Uterus (tissue), 4 donors: ENCODE data around the gene WDR72. TPM values are rescaled to one million over a fixed set of nuclear protein-coding genes. Genes with fewer than 3 reads are reported as not detected.

ENCODE experiments used
- DNase-seq, 2 donors: peaks; one replicate each; pipeline ENCODE4 v3.0.0-alpha.2; 2019 to 2020
- H3K27ac ChIP-seq, 2 donors: fragments of 200-600 bp; sonication (generic); 1 replicate in 1 of 2; 2 replicates in 1 of 2; pipeline ENCODE4 v1.5.1; 2016 to 2018
- H3K27me3 ChIP-seq, 2 donors: fragments of 200-600 bp; sonication (generic); one replicate each; pipeline ENCODE4 v1.5.1; 2018 to 2019; ENCODE audit warnings: control low read depth in 1 of 2
- H3K36me3 ChIP-seq, 2 donors: fragments of 200-600 bp; sonication (generic); one replicate each; pipeline ENCODE4 v1.5.1; 2019; ENCODE audit warnings: control low read depth in 1 of 2
- H3K4me1 ChIP-seq, 2 donors: fragments of 200-600 bp; sonication (generic); one replicate each; pipeline ENCODE4 v1.5.1; 2018 to 2019; ENCODE audit warnings: control low read depth in 1 of 2
- H3K4me3 ChIP-seq, 2 donors: fragments of 200-600 bp; sonication (generic); 1 replicate in 1 of 2; 2 replicates in 1 of 2; pipeline ENCODE4 v1.5.1; 2018 to 2019; ENCODE audit warnings: mild to moderate bottlenecking in 1 of 2
- H3K9me3 ChIP-seq, 2 donors: fragments of 200-600 bp; sonication (generic); one replicate each; pipeline ENCODE4 v1.5.1; 2019; ENCODE audit warnings: control low read depth in 1 of 2
- CTCF ChIP-seq, 4 experiments: fragments of 200-600 bp in 2 of 4; fragments of 450-650 bp in 2 of 4; sonication (generic) in 2 of 4; IDR thresholded peaks; one replicate each; pipeline ENCODE4 v1.5.1; 2016 to 2019; ENCODE audit warnings: antibody characterized with exemption in 4 of 4, mild to moderate bottlenecking in 2 of 4, moderate library complexity in 1 of 4
- POLR2A ChIP-seq, 2 donors: fragments of 450-650 bp; IDR thresholded peaks; one replicate each; pipeline ENCODE4 v1.6.1; 2016; ENCODE audit warnings: antibody characterized with exemption in 2 of 2, mild to moderate bottlenecking in 1 of 2, moderate library complexity in 1 of 2
- intact Hi-C: fragments of 100-400 bp; cut with DNase I; formaldehyde crosslinking; loops from one replicate; pipeline ENCODE4 v1.15.1; 2023; ENCODE audit warnings: low total_unique reads
- total RNA-seq, 4 donors: library from RNA; depleted of rRNA in 3 of 4; stranded (reverse); fragments of >200 nt in 3 of 4; gene quantifications; one replicate each; pipeline versions ENCODE4 v1.1.0 to v1.2.4, GENCODE V29; 2014 to 2023
- donor health status: DM: yes; HTN: yes; CAD: no.

Gene WDR72
- total RNA-seq, 4 donors from 2014 or later: 0.15 to 2.8 (median 0.59) TPM; not detected in 1

GRCh38 chr15:53681056-53681455 lies 78.4 kb downstream of the WDR72 start:
- H3K27me3 ChIP-seq: no peaks in the 10 kb centered on the region
- H3K27ac ChIP-seq: no peak overlapping the region
- no peak overlapping the region for H3K4me3 ChIP-seq
- intact Hi-C loops: no loop called here
- H3K4me1 ChIP-seq: no peaks in the 10 kb centered on the region
- H3K36me3 ChIP-seq: no peaks in the 10 kb centered on the region
- no peaks in the 10 kb centered on the region for H3K9me3 ChIP-seq
- TF ChIP-seq CTCF (IDR thresholded peaks at IDR 0.05) (no peak), POLR2A (IDR thresholded peaks at IDR 0.05) (no peak)
- no peak for DNase-seq

GRCh38 chr15:53675832-53676231 lies 83.6 kb downstream of the WDR72 start:
- DNase-seq: no peak
- intact Hi-C loops: no loop called here
- Histone ChIP-seq H3K36me3 (no peaks in the 10 kb centered on the region), H3K27me3 (no peaks in the 10 kb centered on the region), H3K4me1 (no peaks in the 10 kb centered on the region), H3K4me3 (no peak overlapping the region), H3K9me3 (no peaks in the 10 kb centered on the region), H3K27ac (no peak overlapping the region)
- TF ChIP-seq CTCF (IDR thresholded peaks at IDR 0.05) (no peak), POLR2A (IDR thresholded peaks at IDR 0.05) (no peak)

GRCh38 chr15:53671545-53671944 lies 87.9 kb downstream of the WDR72 start:
- DNase-seq: no peak
- no peak overlapping the region for H3K27ac ChIP-seq
- no peaks in the 10 kb centered on the region for H3K4me1 ChIP-seq
- TF ChIP-seq CTCF (IDR thresholded peaks at IDR 0.05) (no peak), POLR2A (IDR thresholded peaks at IDR 0.05) (no peak)
- H3K9me3 ChIP-seq: no peaks in the 10 kb centered on the region
- H3K27me3 ChIP-seq: no peaks in the 10 kb centered on the region
- intact Hi-C loops: no loop called here
- no peak overlapping the region for H3K4me3 ChIP-seq
- no peaks in the 10 kb centered on the region for H3K36me3 ChIP-seq

- no peaks in the 10 kb centered on the region for H3K9me3 ChIP-seq
- H3K4me1 ChIP-seq: no peaks in the 10 kb centered on the region
- no peaks in the 10 kb centered on the region for H3K36me3 ChIP-seq
- intact Hi-C loops: no loop called here
- TF ChIP-seq POLR2A (IDR thresholded peaks at IDR 0.05) (no peak), CTCF (IDR thresholded peaks at IDR 0.05) (no peak)
- H3K27me3 ChIP-seq: no peaks in the 10 kb centered on the region
- no peak overlapping the region for H3K4me3 ChIP-seq
- no peak overlapping the region for H3K27ac ChIP-seq
- no peak for DNase-seq
Measured at GRCh38 chr15:53670701-53671100, 88.8 kb downstream of the WDR72 start.

- no peaks in the 10 kb centered on the region for H3K36me3 ChIP-seq
- no peak for DNase-seq
- H3K27ac ChIP-seq: no peak overlapping the region
- no peaks in the 10 kb centered on the region for H3K9me3 ChIP-seq
- intact Hi-C loops: no loop called here
- no peak overlapping the region for H3K4me3 ChIP-seq
- no peaks in the 10 kb centered on the region for H3K4me1 ChIP-seq
- H3K27me3 ChIP-seq: no peaks in the 10 kb centered on the region
- TF ChIP-seq POLR2A (IDR thresholded peaks at IDR 0.05) (no peak), CTCF (IDR thresholded peaks at IDR 0.05) (no peak)
Measured at GRCh38 chr15:53665930-53666329, 93.5 kb downstream of the WDR72 start.
